Measurements from ENCODE around the gene CNTNAP3.
"Not testable (repeated sequence)": the region's sequence is repeated elsewhere in the genome, so short reads cannot be mapped to it uniquely, and the experiment has no call there.

The CNTNAP3 gene

DNA sequence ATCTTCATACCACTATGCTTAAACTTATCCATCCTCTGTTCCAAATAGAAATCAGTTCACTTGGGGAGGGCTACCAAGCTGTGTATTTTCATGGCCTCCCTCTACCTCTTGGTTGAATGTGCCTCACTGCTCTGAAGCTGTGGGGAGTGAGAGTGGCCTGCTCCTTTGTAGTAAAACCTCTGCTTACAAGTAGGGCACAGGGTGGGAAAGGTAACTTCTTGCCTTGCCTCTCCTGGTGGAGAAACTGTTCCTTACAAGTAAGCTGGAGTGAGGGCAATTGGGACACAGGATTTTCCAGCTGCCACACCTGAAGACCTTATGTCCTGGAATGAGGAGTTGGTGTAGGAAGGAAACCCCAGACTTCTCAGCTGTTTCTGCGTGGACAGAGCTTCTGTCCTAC is 190.8 kb downstream of the CNTNAP3 start:
- not testable (repeated sequence) for DNase-seq, H3K4me3 Mint-ChIP-seq, ATAC-seq, H3K4me1 Mint-ChIP-seq, H3K9me3 Mint-ChIP-seq, H3K27ac Mint-ChIP-seq, H3K27me3 Mint-ChIP-seq

DNA sequence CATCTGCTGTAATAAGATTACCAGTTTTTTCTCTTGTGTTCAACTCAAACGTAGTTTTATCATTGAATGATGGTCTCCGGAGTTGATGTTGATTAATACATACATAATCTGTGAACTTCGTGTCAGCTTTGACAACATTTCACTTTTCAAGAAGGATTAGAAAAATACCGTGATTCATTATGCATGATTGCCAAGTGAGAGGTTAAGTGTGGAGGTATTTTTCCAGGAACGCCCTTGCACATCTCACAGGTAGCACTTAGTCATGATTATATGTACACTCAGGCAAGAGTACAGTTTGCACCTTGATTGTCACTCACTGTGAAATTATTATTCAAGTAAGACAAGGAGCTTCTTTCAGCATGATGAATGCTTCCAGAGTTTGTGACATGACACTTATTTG is 202.7 kb downstream of the CNTNAP3 start:
- not testable (repeated sequence) for DNase-seq, H3K27ac Mint-ChIP-seq, H3K4me3 Mint-ChIP-seq, H3K27me3 Mint-ChIP-seq, ATAC-seq, H3K4me1 Mint-ChIP-seq, H3K9me3 Mint-ChIP-seq

DNA sequence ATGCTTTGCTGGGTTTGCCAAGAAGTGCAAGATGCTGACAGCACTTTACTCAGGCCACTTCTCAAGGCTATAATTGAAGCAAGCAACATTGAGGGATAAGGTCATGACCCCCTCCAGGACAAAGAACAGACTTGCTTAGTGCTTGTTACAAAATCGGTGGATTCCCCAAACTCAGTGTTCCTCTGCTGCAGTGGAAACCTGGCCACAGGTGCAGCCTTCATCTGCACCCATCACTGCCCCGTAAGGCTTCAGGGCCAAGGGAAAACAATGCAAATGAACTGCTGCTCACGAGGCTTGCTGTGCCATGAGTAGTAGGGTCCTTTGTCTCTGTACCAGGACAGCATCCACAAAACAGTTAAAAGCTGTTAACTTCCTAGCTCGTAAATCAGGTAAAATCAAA is 205.4 kb downstream of the CNTNAP3 start:
- DNase-seq, H3K4me1 Mint-ChIP-seq, H3K9me3 Mint-ChIP-seq, H3K27me3 Mint-ChIP-seq, ATAC-seq, H3K27ac Mint-ChIP-seq, H3K4me3 Mint-ChIP-seq: not testable (repeated sequence)

DNA sequence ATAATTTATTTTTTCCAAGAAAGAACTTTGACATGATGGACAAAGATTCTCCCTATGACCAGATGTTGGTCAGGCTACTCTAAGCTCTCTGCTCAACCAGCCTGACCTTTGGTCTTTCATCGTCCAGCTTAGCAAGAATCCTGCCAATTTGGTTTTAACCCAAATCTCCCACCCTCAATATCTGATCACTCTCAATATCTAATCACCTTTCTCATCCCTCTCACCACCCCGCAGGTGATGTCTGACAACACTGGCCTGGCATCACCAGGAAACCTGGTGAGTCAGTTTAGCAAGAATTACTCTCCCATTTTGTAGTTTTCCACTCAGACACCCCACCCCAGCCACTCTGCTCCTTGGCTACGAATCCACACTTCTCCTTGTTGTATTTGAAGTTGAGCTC is 207.9 kb downstream of the CNTNAP3 start:
- H3K9me3 Mint-ChIP-seq, ATAC-seq, H3K27ac Mint-ChIP-seq, H3K4me3 Mint-ChIP-seq, H3K27me3 Mint-ChIP-seq, DNase-seq, H3K4me1 Mint-ChIP-seq: not testable (repeated sequence)

DNA sequence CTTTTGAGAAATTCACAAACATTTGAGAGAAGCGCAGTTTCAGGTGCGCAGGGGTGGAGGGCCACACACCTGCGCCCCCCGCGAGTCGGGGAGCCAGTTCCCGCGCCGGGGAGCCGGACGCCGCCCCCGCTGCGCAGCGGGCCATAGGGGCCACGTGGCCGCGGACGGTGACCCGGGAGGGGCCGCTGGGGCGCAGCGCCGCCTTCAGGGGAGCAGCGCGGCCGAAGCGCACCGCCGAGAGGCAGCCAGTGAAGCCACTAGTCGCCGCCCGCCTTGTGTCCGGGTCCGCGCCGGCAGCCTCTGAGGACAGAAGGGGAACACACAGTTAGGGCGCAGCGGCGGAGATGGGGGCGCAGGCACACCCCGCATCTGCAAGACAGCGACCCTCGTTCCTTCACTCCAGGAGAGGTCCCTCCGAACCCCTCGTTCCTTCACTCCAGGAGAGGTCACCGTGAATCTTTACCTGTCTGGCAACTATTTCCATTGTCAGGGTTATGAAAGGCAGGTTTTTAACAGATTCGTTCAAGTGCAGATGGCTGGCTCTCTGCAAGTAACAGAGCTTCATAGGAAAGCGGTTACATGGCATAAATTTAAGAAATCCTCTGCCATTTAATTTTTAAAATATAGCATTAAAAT is 209.2 kb downstream of the CNTNAP3 start:
- not testable (repeated sequence) for ATAC-seq, H3K4me3 Mint-ChIP-seq, H3K9me3 Mint-ChIP-seq, H3K27me3 Mint-ChIP-seq, H3K4me1 Mint-ChIP-seq, DNase-seq, H3K27ac Mint-ChIP-seq

DNA sequence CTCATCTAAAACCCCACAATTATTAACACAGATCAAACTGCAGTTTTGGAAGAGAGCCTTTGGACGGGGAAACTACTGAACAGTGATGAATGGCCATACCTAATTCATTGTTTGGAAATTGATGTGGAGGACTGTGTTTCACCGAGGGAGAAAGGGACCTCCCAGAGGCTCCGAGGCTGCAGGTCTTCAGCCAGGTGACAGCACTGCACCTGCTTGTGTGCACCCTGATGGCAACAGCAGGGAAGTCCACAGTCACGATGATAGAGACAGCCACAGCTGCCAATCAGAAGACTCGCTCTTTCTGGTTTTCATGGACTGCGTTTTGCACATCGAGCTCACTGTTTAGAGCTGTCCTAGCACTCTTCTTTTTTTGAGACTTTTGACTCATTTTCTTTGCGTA is 214.4 kb downstream of the CNTNAP3 start:
- not testable (repeated sequence) for H3K4me1 Mint-ChIP-seq, H3K27me3 Mint-ChIP-seq, H3K9me3 Mint-ChIP-seq, H3K27ac Mint-ChIP-seq, DNase-seq, H3K4me3 Mint-ChIP-seq
- ATAC-seq, result peak; percentile 20

DNA sequence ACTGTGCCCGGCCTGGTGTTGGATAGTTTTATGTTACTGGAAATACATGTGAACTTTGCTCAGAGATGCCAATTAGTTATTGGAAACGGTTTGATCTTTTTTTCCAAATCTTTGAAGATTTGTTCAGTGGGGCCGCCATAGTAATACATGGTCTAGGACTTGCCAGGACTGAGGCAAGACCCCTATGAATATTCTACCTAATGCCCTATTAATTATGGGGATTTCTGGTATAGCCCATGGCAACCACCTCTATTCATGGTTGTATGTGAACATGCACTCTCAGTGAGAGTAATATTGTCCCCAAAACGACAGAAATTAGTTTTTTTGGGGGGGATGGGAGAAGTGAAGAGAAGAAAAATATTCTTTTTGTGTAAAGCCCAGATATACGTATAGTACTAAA is 220.3 kb downstream of the CNTNAP3 start:
- ATAC-seq, H3K27me3 Mint-ChIP-seq: not testable (repeated sequence)

DNA sequence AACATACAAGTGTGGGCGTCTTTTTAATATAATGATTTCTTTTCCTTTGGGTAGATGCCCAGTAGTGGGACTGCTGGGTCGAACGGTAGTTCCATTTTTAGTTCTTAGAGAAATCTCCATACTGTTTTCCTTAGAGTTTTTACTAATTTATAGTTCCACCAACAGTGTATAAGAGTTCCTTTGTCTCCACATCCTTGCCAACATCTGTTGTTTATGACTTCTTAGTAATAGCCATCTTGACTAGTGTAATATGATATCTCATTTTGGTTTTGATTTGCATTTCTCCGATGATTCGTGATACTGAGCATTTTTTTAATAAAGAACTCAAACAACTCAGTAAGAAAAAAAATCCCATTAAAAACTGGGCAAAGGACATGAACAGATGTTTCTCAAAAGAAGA is 225.0 kb downstream of the CNTNAP3 start:
- not testable (repeated sequence) for H3K27ac Mint-ChIP-seq, ATAC-seq

More for the DNA sequence above, 220.3 kb downstream of the CNTNAP3 start:
- not testable (repeated sequence) for H3K4me3 Mint-ChIP-seq, H3K4me1 Mint-ChIP-seq, H3K9me3 Mint-ChIP-seq, DNase-seq, H3K27ac Mint-ChIP-seq

DNA sequence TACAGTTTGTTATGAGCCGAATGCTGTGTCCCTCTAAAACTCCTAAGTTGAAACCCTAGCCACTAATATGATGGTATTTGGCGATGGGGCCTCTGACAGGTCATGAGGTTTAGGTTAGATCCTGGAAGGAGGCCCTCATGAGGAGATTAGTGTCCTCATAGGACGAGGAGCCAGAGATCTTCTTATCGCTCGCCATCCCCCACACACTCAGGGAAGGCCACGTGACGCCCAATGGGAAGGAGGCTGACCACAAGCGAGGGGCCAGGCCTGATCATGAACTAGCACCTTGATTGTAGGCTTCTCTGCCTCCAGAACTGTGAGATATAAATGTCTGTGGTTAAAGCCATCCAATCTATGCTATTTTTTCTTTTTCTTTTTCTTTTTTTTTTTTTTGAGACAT is 233.5 kb downstream of the CNTNAP3 start:
- not testable (repeated sequence) for DNase-seq, H3K27ac Mint-ChIP-seq, H3K4me1 Mint-ChIP-seq, H3K4me3 Mint-ChIP-seq, H3K27me3 Mint-ChIP-seq, ATAC-seq
- H3K9me3 Mint-ChIP-seq, result peaks cover 8 to 13% of the 10 kb centered on the region in 2 donors

More for the DNA sequence above, 225.0 kb downstream of the CNTNAP3 start:
- H3K27me3 Mint-ChIP-seq, H3K4me3 Mint-ChIP-seq, DNase-seq, H3K9me3 Mint-ChIP-seq, H3K4me1 Mint-ChIP-seq: not testable (repeated sequence)

DNA sequence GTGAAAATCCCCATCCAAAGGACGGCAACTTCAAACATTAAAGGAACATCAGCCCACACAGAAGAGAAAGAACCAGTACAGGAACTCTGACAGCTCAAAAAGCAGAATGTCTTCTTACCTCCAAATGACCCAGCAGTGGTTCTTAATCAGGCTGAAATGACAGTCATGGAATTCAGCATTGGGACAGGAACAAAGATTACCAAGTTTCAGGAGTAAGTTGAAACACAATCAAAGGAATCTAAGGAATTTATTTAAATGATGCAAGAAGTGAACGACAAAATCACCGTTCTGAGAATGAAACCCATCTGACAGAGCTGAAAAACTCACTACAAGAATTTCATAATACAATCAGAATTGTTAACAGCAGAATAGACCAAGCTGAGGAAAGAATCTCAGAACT is 241.1 kb downstream of the CNTNAP3 start:
- ATAC-seq, result not testable (repeated sequence)

DNA sequence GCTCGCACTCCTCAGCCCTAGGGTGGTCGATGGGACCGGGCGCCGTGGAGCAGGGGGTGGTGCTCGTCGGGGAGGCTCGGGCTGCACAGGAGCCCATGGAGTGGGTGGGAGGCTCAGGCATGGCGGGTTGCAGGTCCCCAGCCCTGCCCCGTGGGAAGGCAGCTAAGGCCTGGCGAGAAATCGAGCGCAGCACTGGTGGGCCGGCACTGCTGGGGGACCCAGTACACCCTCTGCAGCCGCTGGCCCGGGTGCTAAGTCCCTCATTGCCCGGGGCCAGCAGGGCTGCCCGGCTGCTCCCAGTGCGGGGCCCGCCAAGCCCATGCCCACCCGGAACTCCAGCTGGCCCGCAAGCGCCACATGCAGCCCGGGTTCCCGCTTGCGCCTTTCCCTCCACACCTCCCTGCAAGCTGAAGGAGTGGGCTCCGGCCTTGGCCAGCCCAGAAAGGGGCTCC is 245.6 kb downstream of the CNTNAP3 start:
- not testable (repeated sequence) for H3K4me3 Mint-ChIP-seq, H3K4me1 Mint-ChIP-seq, H3K27ac Mint-ChIP-seq, ATAC-seq, DNase-seq, H3K27me3 Mint-ChIP-seq, H3K9me3 Mint-ChIP-seq

More for the DNA sequence above, 241.1 kb downstream of the CNTNAP3 start:
- peaks cover 11 to 12% of the 10 kb centered on the region in 2 donors for H3K9me3 Mint-ChIP-seq
- not testable (repeated sequence) for H3K27me3 Mint-ChIP-seq, H3K27ac Mint-ChIP-seq, DNase-seq, H3K4me1 Mint-ChIP-seq, H3K4me3 Mint-ChIP-seq

DNA sequence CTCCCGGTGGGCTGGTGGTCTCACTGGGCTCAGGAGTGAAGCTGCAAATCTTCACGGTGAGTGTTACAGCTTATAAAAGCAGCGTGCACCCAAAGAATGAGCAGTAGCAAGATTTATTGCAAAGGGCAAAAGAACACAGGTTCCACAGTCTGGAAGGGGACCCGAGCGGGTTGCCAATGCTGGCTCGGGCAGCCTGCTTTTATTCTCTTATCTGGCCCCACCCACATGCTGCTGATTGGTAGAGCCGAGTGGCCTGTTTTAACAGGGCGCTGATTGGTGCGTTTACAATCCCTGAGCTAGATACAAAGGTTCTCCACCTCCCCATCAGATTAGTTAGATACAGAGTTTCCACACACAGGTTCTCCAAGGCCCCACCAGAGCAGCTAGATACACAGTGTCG is 246.2 kb downstream of the CNTNAP3 start:
- H3K27me3 Mint-ChIP-seq, ATAC-seq, H3K4me3 Mint-ChIP-seq, H3K27ac Mint-ChIP-seq, DNase-seq, H3K9me3 Mint-ChIP-seq, H3K4me1 Mint-ChIP-seq: not testable (repeated sequence)

DNA sequence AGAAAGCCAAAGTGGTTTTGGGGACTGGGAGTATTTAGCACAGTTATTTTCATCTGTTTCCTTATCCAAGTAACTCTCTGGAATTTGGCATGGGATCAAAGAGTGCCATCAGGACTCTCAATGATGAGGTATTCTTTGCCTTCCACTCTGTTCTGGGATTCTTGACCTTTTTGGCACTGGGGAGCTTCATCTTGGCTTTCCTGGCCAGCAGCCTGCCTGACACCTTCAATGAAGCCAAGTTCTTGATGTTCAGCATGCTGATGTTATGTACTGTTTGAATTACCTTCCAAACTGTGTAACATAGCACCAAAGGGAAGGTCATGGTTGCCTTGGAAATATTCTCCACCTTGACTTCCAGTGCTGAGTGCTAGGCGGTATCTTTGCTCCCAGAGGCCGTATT is 248.8 kb downstream of the CNTNAP3 start:
- DNase-seq, H3K4me1 Mint-ChIP-seq, H3K27ac Mint-ChIP-seq, H3K27me3 Mint-ChIP-seq, H3K4me3 Mint-ChIP-seq, H3K9me3 Mint-ChIP-seq: not testable (repeated sequence)
- peak; percentile 18 for ATAC-seq

DNA sequence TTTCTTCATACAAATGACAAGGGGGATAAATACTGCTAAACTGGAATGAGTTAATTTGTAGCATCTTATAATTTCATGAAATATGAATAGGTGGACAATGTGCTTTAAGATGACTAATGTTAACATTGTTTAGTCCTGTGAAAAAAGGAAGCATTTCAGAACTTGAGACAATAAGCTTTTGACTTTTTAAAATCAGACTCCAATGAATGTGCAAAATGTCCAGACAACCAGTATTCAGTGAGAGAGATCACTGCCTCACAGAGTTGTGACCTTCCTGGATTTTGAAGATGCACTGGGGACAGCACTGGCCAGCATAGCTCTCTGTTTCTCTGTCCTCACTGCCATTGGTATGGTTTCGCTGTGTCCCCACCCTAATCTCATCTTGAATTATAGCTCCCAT is 249.7 kb downstream of the CNTNAP3 start:
- ATAC-seq, result peak; percentile 50
- H3K4me1 Mint-ChIP-seq, H3K9me3 Mint-ChIP-seq, H3K4me3 Mint-ChIP-seq, H3K27ac Mint-ChIP-seq, DNase-seq, H3K27me3 Mint-ChIP-seq: not testable (repeated sequence)

DNA sequence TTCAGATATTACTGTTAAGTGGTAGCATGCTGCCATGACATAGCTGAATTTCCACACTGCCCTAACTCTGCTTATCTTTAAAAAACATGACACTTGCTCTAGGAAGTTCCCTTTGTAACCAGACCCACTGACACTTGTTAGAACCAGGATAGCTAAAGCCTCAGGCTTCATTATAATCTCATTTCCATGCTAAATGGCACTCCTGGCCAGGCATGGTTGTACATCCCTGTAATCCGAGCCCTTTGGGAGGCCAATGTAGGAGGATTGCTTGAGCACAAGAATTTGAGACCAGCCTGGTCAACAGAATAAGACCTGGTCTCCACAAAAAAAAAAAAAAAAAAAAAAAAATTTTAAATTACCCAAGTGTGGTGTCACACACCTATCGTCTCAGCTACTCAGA is 254.1 kb downstream of the CNTNAP3 start:
- H3K9me3 Mint-ChIP-seq, H3K4me3 Mint-ChIP-seq, ATAC-seq, H3K27ac Mint-ChIP-seq, DNase-seq, H3K4me1 Mint-ChIP-seq, H3K27me3 Mint-ChIP-seq: not testable (repeated sequence)

DNA sequence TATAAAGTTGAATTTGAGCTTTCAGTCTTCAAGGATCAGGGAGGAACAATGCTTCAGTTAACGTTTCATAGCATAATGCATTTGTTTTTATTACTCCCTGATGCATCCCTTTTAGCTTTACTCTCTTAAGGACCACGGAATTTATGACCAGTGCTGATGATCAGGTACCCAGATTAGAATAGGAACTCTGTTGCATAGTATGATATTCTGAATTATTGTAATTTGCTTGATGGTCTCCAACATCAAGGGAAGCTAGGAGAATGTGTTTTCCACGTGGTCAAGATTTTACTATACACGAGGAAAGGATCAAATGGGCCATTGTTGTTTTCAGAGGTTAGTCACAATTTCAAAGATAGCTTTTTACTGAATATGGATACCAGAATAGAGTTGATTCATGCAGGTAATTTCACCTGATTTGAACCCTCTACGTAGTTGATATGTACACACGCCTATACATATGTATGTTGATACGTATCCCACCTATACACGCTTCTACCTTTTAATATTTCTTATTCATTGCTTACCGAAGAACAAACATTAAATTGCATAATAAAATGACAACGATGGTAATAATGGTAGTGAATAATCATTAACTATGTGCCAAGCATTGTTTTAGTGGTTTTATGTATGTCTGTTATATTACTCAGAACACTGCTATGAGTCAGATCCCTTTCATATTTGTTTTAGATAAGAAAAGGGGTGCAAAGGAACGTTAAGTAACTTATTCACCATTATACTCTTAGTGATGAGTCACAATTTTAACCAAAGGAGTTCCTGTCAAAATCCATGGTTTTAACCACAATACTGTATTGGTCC is 257.6 kb downstream of the CNTNAP3 start:
- not testable (repeated sequence) for H3K9me3 Mint-ChIP-seq, H3K27ac Mint-ChIP-seq, H3K27me3 Mint-ChIP-seq, DNase-seq, H3K4me1 Mint-ChIP-seq, H3K4me3 Mint-ChIP-seq
- peak; percentile 46 for ATAC-seq

All from stimulated activated naive CD8-positive, alpha-beta T cell treated with anti-CD3 and anti-CD28 coated beads, Interleukin-15, amount 100 ng/mL, for 72 hours (primary cell).